SK-N-MC (cell line): ENCODE data around the gene CLIP1.
"Not testable (repeated sequence)": the region's sequence is repeated elsewhere in the genome, so short reads cannot be mapped to it uniquely, and the experiment has no call there.

ENCODE experiments used
- DNase-seq: peaks from one replicate; pipeline ENCODE4 v3.0.0-alpha.2; 2011; ENCODE audit warnings: low read depth, low spot score
- H3K27ac ChIP-seq: fragments of 200-600 bp; sonication (generic); 2 replicates; pipeline ENCODE4 v1.5.1; 2016; ENCODE audit warnings: mixed run types
- H3K36me3 ChIP-seq: fragments of 200-600 bp; sonication (generic); 2 replicates; pipeline ENCODE4 v1.6.1; 2017; ENCODE audit warnings: antibody characterized with exemption, low read length, mixed read lengths; ENCODE audit not compliant: insufficient read depth
- H3K4me3 ChIP-seq: fragments of 200-600 bp; sonication (generic); 2 replicates; pipeline ENCODE4 v1.5.1; 2016
- H3K9ac ChIP-seq: fragments of 200-600 bp; sonication (generic); 2 replicates; pipeline ENCODE4 v1.8.0; 2017; ENCODE audit warnings: mixed run types, mixed read lengths; ENCODE audit not compliant: insufficient read length
- H3K9me3 ChIP-seq: fragments of 200-600 bp; sonication (generic); 2 replicates; pipeline ENCODE4 v1.6.1; 2017; ENCODE audit warnings: low read depth, mild to moderate bottlenecking, antibody characterized with exemption, low read length, moderate library complexity, mixed read lengths
- EZH2 ChIP-seq: fragments of 200-600 bp; sonication (generic); IDR thresholded peaks from one replicate; pipeline ENCODE4 v1.6.1; 2017; ENCODE audit warnings: antibody characterized with exemption
- FOXP2 ChIP-seq: optimal IDR thresholded peaks from 2 replicates; pipeline ENCODE3; 2011; ENCODE audit warnings: mild to moderate bottlenecking, moderate library complexity; ENCODE audit not compliant: insufficient read depth; ENCODE audit errors: extremely low read length, control extremely low read depth
- POLR2AphosphoS5 ChIP-seq: IDR thresholded peaks from 2 replicates; pipeline ENCODE4 v1.6.1; 2012; ENCODE audit warnings: mild to moderate bottlenecking, low read depth, low read length, borderline replicate concordance

The CLIP1 gene

DNA sequence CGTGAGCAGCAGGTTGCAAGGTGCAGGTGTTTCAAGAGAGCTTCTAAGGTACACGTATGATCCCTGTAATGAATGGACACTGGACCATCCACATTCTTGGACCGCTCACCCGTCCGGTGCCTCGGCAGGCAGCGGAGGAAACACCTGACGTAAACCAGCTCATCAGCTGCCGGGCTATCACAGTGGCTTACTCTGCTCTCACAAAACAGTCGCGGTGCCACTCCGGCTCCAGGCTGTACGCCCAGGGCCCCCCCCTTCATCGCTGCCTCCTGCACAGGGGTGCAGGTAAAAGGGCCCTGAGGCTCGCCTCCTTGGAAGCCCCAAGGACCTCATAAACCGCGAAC lies 156.6 kb downstream of the CLIP1 start:
- DNase-seq, result no peak
- no peak for TF ChIP-seq POLR2AphosphoS5
- TF ChIP-seq EZH2, result no peak
- TF ChIP-seq FOXP2, result no peak
- Histone ChIP-seq H3K4me3 (peak overlapping the region; percentile 88), H3K36me3 (peaks cover 12% of the 10 kb centered on the region), H3K9me3 (no peaks in the 10 kb centered on the region), H3K9ac (peak overlapping the region; percentile 87), H3K27ac (peak overlapping the region; percentile 49; the same call in 1 of the 2 replicates)

GRCh38 chr12:122265476-122265875 lies 157.0 kb downstream of the CLIP1 start:
- H3K9me3 ChIP-seq, result no peaks in the 10 kb centered on the region
- TF ChIP-seq EZH2 (no peak), POLR2AphosphoS5 (no peak), FOXP2 (no peak)
- DNase-seq, result no peak
- peak overlapping the region; percentile 88 for H3K4me3 ChIP-seq
- H3K9ac ChIP-seq, result peak overlapping the region; percentile 87
- no peak overlapping the region for H3K27ac ChIP-seq
- H3K36me3 ChIP-seq, result peaks cover 12% of the 10 kb centered on the region

GRCh38 chr12:122260735-122261134 lies 161.7 kb downstream of the CLIP1 start:
- not testable (repeated sequence) for DNase-seq, H3K4me3 ChIP-seq, H3K9me3 ChIP-seq, H3K27ac ChIP-seq, H3K9ac ChIP-seq
- peaks cover 28% of the 10 kb centered on the region for H3K36me3 ChIP-seq

DNA sequence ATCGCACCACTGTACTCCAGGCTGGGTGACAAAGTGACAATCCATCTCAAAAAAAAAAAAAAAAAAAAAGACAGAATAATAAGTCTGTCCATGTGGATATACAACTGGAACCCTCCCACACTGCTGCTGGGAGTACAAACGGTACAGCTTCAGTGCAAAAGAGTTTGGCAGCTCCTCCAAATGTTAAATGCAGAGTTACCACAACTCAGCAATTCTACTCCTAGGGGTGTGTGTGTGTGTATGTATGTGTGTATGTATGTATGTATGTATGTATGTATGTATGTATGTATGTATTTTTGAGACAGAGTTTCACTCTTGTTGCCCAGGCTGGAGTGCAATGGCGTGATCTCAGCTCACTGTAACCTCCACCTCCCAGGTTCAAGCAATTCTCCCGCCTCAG lies 163.5 kb downstream of the CLIP1 start:
- H3K4me3 ChIP-seq, H3K9me3 ChIP-seq, H3K27ac ChIP-seq, DNase-seq, H3K9ac ChIP-seq: not testable (repeated sequence)
- H3K36me3 ChIP-seq, result peaks cover 27% of the 10 kb centered on the region

- peaks cover 22% of the 10 kb centered on the region for H3K36me3 ChIP-seq
- DNase-seq, result not testable (repeated sequence)
These were observed 164.0 kb downstream of the CLIP1 start for GRCh38 chr12:122258462-122258861.

DNA sequence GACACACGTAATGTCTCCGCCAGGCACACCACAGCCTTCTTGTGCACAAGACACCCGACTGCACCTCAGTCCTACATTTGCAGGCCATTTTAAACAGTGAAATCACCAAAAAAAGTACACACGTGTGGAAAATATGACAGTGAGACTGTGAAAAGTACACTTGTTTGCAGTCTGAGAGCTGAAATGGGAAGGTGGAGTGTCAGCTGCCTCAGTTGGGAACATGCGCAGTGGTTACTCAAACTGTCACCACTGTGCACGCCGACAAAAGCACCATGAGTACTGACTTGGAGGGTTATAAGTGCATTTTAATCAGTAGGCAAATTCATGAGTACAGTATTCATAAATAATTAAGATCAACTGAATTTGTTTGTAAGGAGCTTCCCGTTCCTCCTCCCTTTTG lies 171.9 kb downstream of the CLIP1 start:
- Histone ChIP-seq H3K27ac (no peak overlapping the region), H3K9me3 (no peaks in the 10 kb centered on the region), H3K9ac (no peak overlapping the region), H3K36me3 (0 out of 2 replicates have a peak, but pooled peaks cover 6% of the 10 kb centered on the region), H3K4me3 (no peak overlapping the region)
- TF ChIP-seq POLR2AphosphoS5 (no peak), FOXP2 (no peak), EZH2 (no peak)
- DNase-seq, result no peak

More at GRCh38 chr12:122258462-122258861, 164.0 kb downstream of the CLIP1 start:
- not testable (repeated sequence) for H3K9me3 ChIP-seq, H3K9ac ChIP-seq, H3K27ac ChIP-seq, H3K4me3 ChIP-seq

DNA sequence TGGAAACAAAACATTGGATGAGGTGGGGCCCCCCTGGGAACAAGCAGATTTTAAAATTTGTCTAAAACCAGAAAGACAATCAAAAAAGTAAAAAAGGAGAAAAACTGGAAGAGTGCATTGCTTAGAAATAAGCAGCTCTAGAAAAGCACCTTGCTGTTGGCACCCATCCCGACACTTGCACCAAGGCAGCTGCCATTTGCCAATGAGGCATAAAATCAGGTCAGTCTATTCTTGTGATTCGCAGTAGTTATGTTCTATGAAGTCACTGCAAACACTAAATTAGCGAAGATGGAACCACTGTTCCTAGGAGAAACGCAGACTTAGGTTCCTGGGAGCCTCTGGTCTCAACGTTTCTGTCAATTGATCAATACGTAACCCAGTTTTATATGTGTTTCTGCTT lies 172.4 kb downstream of the CLIP1 start:
- TF ChIP-seq POLR2AphosphoS5, result no peak
- no peak for TF ChIP-seq FOXP2
- no peak for TF ChIP-seq EZH2
- Histone ChIP-seq H3K9ac (no peak overlapping the region), H3K27ac (no peak overlapping the region), H3K9me3 (no peaks in the 10 kb centered on the region), H3K4me3 (no peak overlapping the region), H3K36me3 (0 out of 2 replicates have a peak, but pooled peaks cover 6% of the 10 kb centered on the region)
- no peak for DNase-seq

GRCh38 chr12:122245553-122245952 lies 176.9 kb downstream of the CLIP1 start:
- no peaks in the 10 kb centered on the region for H3K9me3 ChIP-seq
- H3K27ac ChIP-seq, result no peak overlapping the region
- DNase-seq, result no peak
- 0 out of 2 replicates have a peak, but pooled peaks cover 6% of the 10 kb centered on the region for H3K36me3 ChIP-seq
- H3K4me3 ChIP-seq, result no peak overlapping the region
- no peak overlapping the region for H3K9ac ChIP-seq
- TF ChIP-seq POLR2AphosphoS5, result no peak
- no peak for TF ChIP-seq FOXP2
- no peak for TF ChIP-seq EZH2

- Histone ChIP-seq H3K9ac (no peak overlapping the region), H3K27ac (no peak overlapping the region), H3K9me3 (no peaks in the 10 kb centered on the region), H3K4me3 (no peak overlapping the region), H3K36me3 (0 out of 2 replicates have a peak, but pooled peaks cover 2% of the 10 kb centered on the region)
- no peak for TF ChIP-seq EZH2
- no peak for TF ChIP-seq FOXP2
- TF ChIP-seq POLR2AphosphoS5, result no peak
- DNase-seq, result no peak
These were observed 177.7 kb downstream of the CLIP1 start for GRCh38 chr12:122244565-122245371.
